ENCODE data around the gene ASCL2. TPM values are rescaled to one million over a fixed set of nuclear protein-coding genes. Genes with fewer than 3 reads are reported as not detected.
A peak's percentile ranks its signal among the peaks of the same experiment; 100 is the strongest.
"Not testable (repeated sequence)": the region's sequence is repeated elsewhere in the genome, so short reads cannot be mapped to it uniquely, and the experiment has no call there.

The ASCL2 gene
- total RNA-seq, 2 donors from 2014 or later, result 3.0 TPM; not detected in 1

GRCh38 chr11:2289350-2289749 is 19.0 kb upstream of the ASCL2 start:
- no peak overlapping the region for H3K27ac ChIP-seq
- H3K27me3 ChIP-seq, result no peaks in the 10 kb centered on the region
- intact Hi-C loops (cut with DNase I), result no loop called here
- peaks cover 0 to 4% (median 0%) of the 10 kb centered on the region in 3 donors for H3K9me3 ChIP-seq
- DNase-seq (peak in 3 of 4 donors; percentile 31 to 60 (median 47)), ATAC-seq (peak; percentile 79)
- no peaks in the 10 kb centered on the region for H3K36me3 ChIP-seq (replicated peaks in 1 of 2; ENCODE audit: insufficient read depth in 1 of 2, low read depth in 2 of 2)
- H3K4me3 ChIP-seq, result no peak overlapping the region
- 24 to 29% methylated on average over 4 to 6 of the region's 6 CpGs for WGBS, 2 donors
- H3K4me1 ChIP-seq, result peaks cover 24% of the 10 kb centered on the region
- no peak for TF ChIP-seq CTCF (IDR thresholded peaks at IDR 0.05)
- TF ChIP-seq POLR2A (IDR thresholded peaks at IDR 0.05), result no peak

- Histone ChIP-seq H3K9me3 (peaks cover 0 to 4% (median 0%) of the 10 kb centered on the region in 3 donors), H3K27me3 (no peaks in the 10 kb centered on the region), H3K4me1 (peaks cover 24% of the 10 kb centered on the region), H3K4me3 (no peak overlapping the region), H3K36me3 (replicated peaks in 1 of 2; ENCODE audit: insufficient read depth in 1 of 2, low read depth in 2 of 2) (no peaks in the 10 kb centered on the region), H3K27ac (no peak overlapping the region)
- no peak for TF ChIP-seq POLR2A (IDR thresholded peaks at IDR 0.05)
- no peak for TF ChIP-seq CTCF (IDR thresholded peaks at IDR 0.05)
- peak in 3 of 4 donors; percentile 1 to 9 (median 9) for DNase-seq
- 59 to 61% methylated on average over 16 of the region's 16 CpGs for WGBS, 2 donors
- intact Hi-C loops (cut with DNase I), result no loop called here
- ATAC-seq, result no peak
These were observed 16.7 kb upstream of the ASCL2 start for GRCh38 chr11:2287091-2287490.

GRCh38 chr11:2286350-2286749 is 16.0 kb upstream of the ASCL2 start:
- WGBS, 2 donors, result 82 to 90% methylated on average over 10 of the region's 13 CpGs
- H3K27ac ChIP-seq; ATAC-seq; intact Hi-C loops (cut with DNase I); H3K9me3 ChIP-seq; H3K27me3 ChIP-seq; H3K4me3 ChIP-seq; H3K36me3 ChIP-seq (replicated peaks in 1 of 2; ENCODE audit: insufficient read depth in 1 of 2, low read depth in 2 of 2): not testable (repeated sequence)
- peaks cover 24% of the 10 kb centered on the region for H3K4me1 ChIP-seq
- peak in 2 of 4 donors; percentile 1 to 7 for DNase-seq

GRCh38 chr11:2280208-2280607 is 9.8 kb upstream of the ASCL2 start:
- TF ChIP-seq CTCF (IDR thresholded peaks at IDR 0.05) (no peak), POLR2A (IDR thresholded peaks at IDR 0.05) (no peak)

GRCh38 chr11:2277933-2278523 is 7.6 kb upstream of the ASCL2 start:
- no peak overlapping the region for H3K4me3 ChIP-seq
- H3K9me3 ChIP-seq, result no peaks in the 10 kb centered on the region
- WGBS, 2 donors, result 82% methylated on average over 6 of the region's 6 CpGs
- H3K4me1 ChIP-seq, result no peaks in the 10 kb centered on the region
- H3K27ac ChIP-seq, result no peak overlapping the region
- H3K27me3 ChIP-seq, result no peaks in the 10 kb centered on the region
- ATAC-seq (no peak), DNase-seq (no peak)
- H3K36me3 ChIP-seq (replicated peaks in 1 of 2; ENCODE audit: insufficient read depth in 1 of 2, low read depth in 2 of 2), result no peaks in the 10 kb centered on the region
- intact Hi-C loops (cut with DNase I), result no loop called here
- TF ChIP-seq POLR2A (IDR thresholded peaks at IDR 0.05), result no peak
- TF ChIP-seq CTCF (IDR thresholded peaks at IDR 0.05), result no peak

More at GRCh38 chr11:2280208-2280607, 9.8 kb upstream of the ASCL2 start:
- intact Hi-C loops (cut with DNase I), result no loop called here
- Histone ChIP-seq H3K27ac (no peak overlapping the region), H3K27me3 (no peaks in the 10 kb centered on the region), H3K4me1 (no peaks in the 10 kb centered on the region), H3K9me3 (no peaks in the 10 kb centered on the region), H3K36me3 (replicated peaks in 1 of 2; ENCODE audit: insufficient read depth in 1 of 2, low read depth in 2 of 2) (no peaks in the 10 kb centered on the region), H3K4me3 (no peak overlapping the region)
- WGBS, 2 donors, result 53 to 67% methylated on average over 2 of the region's 2 CpGs
- DNase-seq (no peak), ATAC-seq (no peak)
